HEK293 (cell line): ENCODE results near the gene CDC73.

ENCODE experiments used
- KLF9 ChIP-seq: fragments of 450-650 bp; formaldehyde crosslinking; IDR thresholded peaks from 2 replicates; pipeline ENCODE4 v1.5.1; 2016; ENCODE audit warnings: missing biosample characterization, missing genetic modification characterization, low read depth
- ZNF239 ChIP-seq: fragments of 450-650 bp; formaldehyde crosslinking; IDR thresholded peaks from 2 replicates; pipeline ENCODE4 v1.5.1; 2016; ENCODE audit warnings: missing biosample characterization, missing genetic modification characterization
- ZNF610 ChIP-seq: fragments of 450-650 bp; formaldehyde crosslinking; IDR thresholded peaks from 2 replicates; pipeline ENCODE4 v1.5.1; 2016; ENCODE audit warnings: missing biosample characterization, missing genetic modification characterization, borderline replicate concordance
- TF ChIP-seq, protein P1 (sequence below): fragments of 450-650 bp; formaldehyde crosslinking; IDR thresholded peaks from 2 replicates; pipeline ENCODE4 v1.5.1; 2016; ENCODE audit warnings: missing biosample characterization, missing genetic modification characterization

DNA sequence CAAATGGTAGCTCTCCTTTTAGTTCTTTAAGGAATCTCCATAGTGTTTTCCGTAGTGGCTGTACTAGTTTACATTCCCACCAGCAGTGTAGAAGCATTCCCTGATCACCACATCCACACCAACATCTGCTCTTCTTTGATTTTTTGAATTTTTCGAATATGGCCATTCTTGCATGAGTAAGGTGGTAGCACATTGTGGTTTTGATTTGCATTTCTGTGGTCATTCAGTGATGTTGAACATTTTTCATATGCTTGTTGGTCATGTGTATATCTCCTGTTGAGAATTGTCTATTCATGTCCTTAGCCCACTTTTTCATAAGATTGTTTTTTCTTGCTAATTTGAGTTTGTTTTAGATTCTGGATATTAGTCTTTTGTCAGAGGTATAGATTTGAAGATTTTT lies 149.2 kb downstream of the CDC73 start:
- TF ChIP-seq ZNF610 (no peak), ZNF239 (tag by site-specific recombination) (no peak), KLF9 (no peak)
- TF ChIP-seq, protein P1, sequence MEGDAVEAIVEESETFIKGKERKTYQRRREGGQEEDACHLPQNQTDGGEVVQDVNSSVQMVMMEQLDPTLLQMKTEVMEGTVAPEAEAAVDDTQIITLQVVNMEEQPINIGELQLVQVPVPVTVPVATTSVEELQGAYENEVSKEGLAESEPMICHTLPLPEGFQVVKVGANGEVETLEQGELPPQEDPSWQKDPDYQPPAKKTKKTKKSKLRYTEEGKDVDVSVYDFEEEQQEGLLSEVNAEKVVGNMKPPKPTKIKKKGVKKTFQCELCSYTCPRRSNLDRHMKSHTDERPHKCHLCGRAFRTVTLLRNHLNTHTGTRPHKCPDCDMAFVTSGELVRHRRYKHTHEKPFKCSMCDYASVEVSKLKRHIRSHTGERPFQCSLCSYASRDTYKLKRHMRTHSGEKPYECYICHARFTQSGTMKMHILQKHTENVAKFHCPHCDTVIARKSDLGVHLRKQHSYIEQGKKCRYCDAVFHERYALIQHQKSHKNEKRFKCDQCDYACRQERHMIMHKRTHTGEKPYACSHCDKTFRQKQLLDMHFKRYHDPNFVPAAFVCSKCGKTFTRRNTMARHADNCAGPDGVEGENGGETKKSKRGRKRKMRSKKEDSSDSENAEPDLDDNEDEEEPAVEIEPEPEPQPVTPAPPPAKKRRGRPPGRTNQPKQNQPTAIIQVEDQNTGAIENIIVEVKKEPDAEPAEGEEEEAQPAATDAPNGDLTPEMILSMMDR: no peak
